NCI-H748 (cell line): ENCODE data around the gene PLXNC1.

Experiments
- DNase-seq: peaks from one replicate; lab custom pipeline; 2025; ENCODE audit not compliant: unreplicated experiment; lab: John Stamatoyannopoulos, UW

Gene PLXNC1

DNA sequence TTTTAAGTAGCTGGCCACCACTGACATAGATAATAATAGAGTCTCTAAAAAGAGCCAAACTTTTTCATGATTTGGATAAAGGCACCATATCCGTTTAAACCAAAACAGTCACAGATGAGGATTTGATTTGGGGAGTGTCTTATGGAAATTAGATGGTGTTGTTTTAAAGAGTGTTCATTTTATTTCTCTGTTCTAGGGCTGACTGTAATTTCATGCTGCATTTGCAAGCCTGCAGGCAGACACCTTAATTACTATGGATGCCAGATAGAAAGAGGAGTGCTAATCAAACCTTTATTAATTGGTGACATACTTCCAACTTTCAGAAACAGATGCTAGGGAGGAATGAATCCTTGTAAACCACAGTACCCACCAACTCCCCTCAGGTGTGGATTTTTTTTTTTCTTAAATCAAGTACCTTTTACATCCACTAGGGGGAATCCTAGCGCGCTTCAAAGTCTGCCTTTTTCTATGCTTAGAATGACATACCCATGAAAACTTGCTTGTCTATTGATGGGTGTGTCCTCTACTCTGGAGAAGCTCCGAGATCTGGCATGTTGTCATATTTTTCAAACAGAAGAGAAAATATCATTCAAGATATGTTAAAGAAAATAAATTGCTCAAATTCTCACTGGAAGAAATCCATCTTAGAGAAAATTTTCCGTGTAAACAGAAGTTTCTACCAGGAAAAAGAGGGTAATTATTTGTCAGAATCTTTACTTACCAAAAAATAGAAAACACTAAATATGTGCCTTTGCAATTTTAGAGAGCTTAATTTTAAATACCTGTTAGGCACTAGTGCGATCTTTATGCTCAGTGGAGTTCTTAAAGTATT is 14.2 kb upstream of the PLXNC1 start:
- DNase-seq: peak; percentile 58

- DNase-seq: no peak
Measured at GRCh38 chr12:94135896-94136295, 12.5 kb upstream of the PLXNC1 start.

DNA sequence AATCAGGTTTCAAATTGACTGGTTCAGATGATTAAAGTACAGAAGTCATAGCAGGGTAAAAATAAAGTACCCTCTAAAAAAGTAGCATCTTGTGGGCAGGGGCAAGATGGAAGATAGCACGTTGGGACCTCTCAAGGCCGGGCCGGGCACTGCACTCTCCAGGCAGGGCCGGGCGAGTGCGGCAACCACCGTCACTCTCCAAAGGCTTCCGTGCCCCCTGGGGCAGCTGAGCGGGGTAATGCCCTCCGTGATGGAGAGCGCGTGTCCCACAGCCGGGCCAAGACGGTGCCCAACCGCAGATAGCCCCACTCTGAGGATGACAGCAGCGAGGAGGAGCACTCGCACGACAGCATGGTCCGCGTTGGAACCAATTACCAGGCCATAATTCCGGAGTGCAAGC is 8.6 kb upstream of the PLXNC1 start:
- no peak for DNase-seq

- DNase-seq: peak; percentile 40
Measured at GRCh38 chr12:94140556-94140955, 7.8 kb upstream of the PLXNC1 start.

DNA sequence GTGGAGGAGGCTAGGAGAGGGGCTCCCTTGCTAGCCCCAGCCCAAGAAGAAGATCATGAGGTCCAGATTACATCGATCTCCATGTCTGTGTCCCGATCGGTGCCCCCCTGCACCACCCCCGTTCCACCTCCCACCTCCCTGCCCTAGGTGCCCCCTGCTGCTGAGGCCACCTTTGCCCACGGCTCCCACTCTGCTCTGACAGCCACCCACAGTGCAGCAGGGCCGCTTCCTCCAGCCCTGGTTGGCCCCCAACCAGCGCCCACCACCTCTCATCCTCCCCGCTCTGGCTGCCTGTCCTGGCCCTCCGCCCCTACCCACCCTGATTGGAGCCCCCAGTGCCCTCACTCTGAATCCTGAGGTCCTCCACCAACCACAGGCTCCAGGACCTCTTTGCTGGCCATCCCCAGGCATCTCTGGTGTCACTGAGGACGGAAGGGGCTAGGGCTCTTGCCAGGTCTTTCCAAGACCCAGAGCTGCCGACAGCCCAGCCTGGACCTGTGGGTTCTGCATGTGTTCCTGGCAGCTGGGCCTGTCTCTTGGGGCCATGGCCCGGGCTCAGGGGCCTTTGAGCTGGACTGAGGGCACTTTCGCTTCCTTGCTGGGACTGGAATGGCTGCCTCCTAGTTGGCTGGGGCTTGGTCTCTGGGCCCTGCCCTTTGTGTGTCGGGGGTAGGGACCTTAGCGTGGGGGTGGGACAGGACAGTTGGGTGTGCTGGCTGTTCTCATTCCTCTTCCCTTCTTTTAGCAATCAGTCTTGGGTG is 7.2 kb upstream of the PLXNC1 start:
- no peak for DNase-seq

DNA sequence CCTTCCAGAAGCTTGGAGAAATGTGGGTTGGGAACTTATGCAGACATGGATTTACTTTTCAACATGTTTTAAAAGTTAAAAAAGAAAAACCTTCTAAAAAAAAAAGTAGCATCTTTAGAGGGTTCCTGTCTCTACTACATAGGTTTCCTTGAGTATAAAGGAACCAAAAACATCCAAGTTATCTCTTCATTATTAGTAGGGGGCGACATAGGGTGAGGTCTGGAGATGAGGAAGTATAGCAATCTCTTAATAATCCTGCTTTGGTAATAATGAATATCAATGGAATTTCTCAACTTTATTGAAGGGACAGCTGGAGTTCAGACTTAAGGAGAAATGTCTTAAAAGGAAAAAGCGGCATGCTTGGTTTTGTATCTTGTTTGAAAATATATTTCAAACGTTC is 6.5 kb upstream of the PLXNC1 start:
- no peak for DNase-seq

- DNase-seq: no peak
Measured at GRCh38 chr12:94143438-94143837, 4.9 kb upstream of the PLXNC1 start.

- DNase-seq: no peak
Measured at GRCh38 chr12:94143951-94144350, 4.4 kb upstream of the PLXNC1 start.

GRCh38 chr12:94144781-94145180 is 3.6 kb upstream of the PLXNC1 start:
- no peak for DNase-seq

DNA sequence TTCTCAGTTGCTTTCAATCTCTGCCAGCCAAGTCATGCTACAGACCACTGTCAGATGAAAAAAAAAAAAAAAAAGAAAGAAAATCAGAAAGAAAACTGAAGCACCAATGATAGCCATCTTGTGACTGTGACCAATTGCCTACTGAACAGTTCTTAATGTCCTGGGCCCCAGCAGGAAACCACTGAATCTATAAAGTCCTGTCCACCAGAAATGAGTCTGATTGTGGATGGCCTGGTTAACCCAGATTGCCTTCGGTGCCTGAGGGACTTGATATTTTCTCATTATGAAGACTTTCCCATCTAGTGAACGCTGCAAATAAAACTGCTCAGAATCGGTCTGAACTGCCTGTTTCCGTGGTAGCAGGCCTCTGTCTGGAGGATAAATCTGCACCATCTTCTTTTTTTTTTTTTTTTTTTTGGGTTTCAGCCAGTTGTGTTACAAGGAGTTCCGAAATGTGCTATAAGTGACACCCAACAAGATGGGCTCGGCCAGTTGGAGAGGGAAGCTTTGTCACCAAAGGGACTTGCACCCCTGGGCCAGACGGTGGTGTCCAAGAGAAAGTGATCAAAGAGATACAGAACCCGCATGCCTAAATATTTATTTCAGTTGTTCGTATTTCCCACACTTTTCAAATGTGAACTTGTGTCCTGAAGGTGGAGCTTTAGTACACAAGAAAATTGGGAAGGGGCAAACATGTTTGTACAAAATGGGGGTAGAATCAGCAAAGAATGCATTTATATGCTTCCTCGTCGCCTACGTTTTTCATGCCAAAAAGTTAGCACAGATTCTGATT is 3.0 kb upstream of the PLXNC1 start:
- peak; percentile 54 for DNase-seq

- no peak for DNase-seq
Measured at GRCh38 chr12:94146166-94146936, 2.0 kb upstream of the PLXNC1 start.

- peak; percentile 70 for DNase-seq
Measured at GRCh38 chr12:94147387-94147990, 888 bp upstream of the PLXNC1 start.

DNA sequence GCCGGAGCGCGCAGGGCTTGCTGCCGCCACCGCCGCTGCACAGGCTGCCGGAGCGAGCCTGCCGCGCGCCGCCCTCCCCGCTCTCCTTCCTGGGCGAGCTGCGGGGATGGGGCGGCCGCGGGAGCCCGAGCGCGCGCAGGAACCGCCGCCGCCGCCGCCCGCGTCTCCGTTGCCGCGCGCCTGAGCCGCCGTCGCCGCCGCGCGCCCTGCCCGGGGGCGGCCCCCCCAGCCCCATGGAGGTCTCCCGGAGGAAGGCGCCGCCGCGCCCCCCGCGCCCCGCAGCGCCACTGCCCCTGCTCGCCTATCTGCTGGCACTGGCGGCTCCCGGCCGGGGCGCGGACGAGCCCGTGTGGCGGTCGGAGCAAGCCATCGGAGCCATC is 352 bp downstream of the PLXNC1 start:
- DNase-seq: no peak

GRCh38 chr12:94149119-94149780 is 873 bp downstream of the PLXNC1 start:
- DNase-seq: peak; percentile 81

GRCh38 chr12:94149781-94150239 is 1.4 kb downstream of the PLXNC1 start:
- DNase-seq: peak; percentile 70

GRCh38 chr12:94150240-94151121 is 2.1 kb downstream of the PLXNC1 start:
- peak; percentile 80 for DNase-seq

DNA sequence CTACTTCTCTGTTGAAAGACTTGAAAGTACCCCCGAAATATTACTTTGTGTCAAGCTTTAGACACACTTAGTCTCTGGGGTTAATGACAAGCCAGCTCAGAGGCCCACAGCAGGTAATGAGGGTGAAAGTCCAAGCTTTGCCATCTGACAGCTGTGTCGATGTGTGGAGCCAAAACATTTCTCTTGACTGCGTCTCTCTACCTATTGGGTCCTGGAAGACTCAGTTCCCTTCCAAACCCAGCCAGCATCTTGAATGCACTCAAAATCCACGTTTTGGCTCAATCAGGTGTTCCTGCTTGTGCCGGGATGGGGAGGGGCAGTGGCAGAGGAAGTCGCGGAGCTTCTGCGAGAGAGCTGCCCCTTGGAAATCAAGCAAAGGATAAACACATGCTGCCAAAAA is 3.2 kb downstream of the PLXNC1 start:
- DNase-seq: peak; percentile 34

DNA sequence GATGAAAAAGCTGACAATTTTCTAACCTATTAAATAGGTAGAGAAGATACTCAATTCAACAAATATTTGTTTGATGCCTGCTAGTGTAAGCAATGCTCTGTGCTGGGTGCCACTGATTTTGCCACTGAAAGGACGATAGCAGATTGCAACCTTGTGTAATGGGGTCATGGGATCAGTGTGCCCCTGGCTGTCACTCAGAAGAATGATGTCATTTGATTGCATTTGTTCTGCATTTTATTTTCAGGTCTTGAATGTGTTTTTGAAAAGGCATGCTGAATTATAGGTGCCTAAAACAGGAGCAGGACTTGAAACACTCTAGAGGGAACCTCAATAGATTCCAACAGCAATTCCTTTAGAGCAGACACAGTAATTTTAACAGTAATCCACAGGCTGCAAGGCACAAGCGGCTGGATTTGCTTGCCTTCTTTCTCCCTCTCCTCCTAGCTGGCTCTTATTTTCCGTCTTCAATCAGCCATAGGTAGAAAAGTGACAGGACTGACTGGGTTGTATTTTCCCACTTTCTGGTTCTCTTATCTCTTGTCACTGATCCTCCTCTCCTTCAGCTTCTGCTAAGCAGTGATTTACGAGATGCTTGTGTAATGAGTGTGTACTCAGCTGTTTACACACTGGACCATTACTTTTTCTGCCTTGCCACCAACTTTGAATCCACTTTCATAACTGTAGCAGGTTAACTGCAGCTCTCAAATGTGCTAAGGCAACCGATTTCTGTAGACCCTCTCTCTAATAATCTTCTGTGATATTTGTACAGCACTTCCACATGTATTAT is 4.1 kb downstream of the PLXNC1 start:
- DNase-seq: peak; percentile 65
